ENCODE measurements around the gene ITGAE. TPM values are rescaled to one million over a fixed set of nuclear protein-coding genes. Genes with fewer than 3 reads are reported as not detected.
"Not testable (repeated sequence)": the region's sequence is repeated elsewhere in the genome, so short reads cannot be mapped to it uniquely, and the experiment has no call there.

Gene ITGAE
- total RNA-seq, 1 experiment from 2014 or later = 30.6 TPM

GRCh38 chr17:3794557-3795389 is 6.2 kb downstream of the ITGAE start:
- Histone ChIP-seq H3K27ac (no peak overlapping the region), H3K9me3 (replicated peaks) (no peaks in the 10 kb centered on the region), H3K4me1 (replicated peaks) (peaks cover 16% of the 10 kb centered on the region), H3K4me3 (no peak overlapping the region), H3K36me3 (no peaks in the 10 kb centered on the region), H3K27me3 (replicated peaks) (no peaks in the 10 kb centered on the region)
- DNase-seq (ENCODE audit: low read depth in 1 of 2, low spot score in 2 of 2) = peak in 1 of 2 experiments; percentile 18

GRCh38 chr17:3794152-3794551 is 6.8 kb downstream of the ITGAE start:
- not testable (repeated sequence) for H3K4me3 ChIP-seq; H3K27ac ChIP-seq; DNase-seq (ENCODE audit: low read depth in 1 of 2, low spot score in 2 of 2); H3K27me3 ChIP-seq (replicated peaks); H3K36me3 ChIP-seq; H3K9me3 ChIP-seq (replicated peaks)
- peaks cover 16% of the 10 kb centered on the region for H3K4me1 ChIP-seq (replicated peaks)

DNA sequence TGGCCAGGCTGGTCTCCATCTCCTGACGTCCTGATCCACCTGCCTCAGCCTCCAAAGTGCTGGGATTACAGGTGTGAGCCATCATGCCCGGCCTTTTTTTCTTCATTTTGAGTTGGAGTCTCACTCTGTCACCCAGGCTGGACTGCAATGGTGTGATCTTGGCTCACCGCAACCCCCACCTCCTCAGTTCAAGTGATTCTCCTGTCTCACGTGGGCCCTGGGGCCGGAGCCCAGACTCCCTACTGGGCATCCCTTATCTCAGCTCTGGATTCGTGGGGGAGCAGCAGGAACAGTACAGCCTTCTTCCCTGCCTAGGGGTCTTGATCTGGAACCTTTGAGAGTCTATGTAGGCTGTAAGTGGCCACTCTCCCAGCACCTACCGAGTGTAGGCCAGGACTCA is 7.7 kb downstream of the ITGAE start:
- H3K27ac ChIP-seq; H3K4me3 ChIP-seq; H3K9me3 ChIP-seq (replicated peaks); H3K36me3 ChIP-seq; H3K27me3 ChIP-seq (replicated peaks); DNase-seq (ENCODE audit: low read depth in 1 of 2, low spot score in 2 of 2): not testable (repeated sequence)
- peaks cover 16% of the 10 kb centered on the region for H3K4me1 ChIP-seq (replicated peaks)

DNA sequence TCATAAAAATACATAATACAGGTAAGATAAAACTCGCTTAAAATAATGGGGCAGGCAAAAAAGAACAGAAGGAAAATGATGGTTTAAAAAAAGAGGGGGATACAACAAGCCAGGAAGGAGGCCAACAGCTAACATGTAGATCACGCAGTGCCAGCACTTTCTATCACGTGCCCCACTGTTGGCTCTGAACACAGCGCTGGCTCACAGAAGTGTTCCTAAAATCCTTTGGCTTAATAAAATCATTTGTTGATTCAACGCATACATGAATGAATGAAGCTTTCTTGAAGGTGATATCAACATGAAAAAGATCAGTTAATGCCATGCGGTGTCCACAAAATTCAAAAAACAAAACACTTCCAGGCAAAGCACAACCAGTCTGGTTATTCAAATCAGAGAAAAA is 8.5 kb downstream of the ITGAE start:
- Histone ChIP-seq H3K9me3 (replicated peaks) (no peaks in the 10 kb centered on the region), H3K4me1 (replicated peaks) (peaks cover 16% of the 10 kb centered on the region), H3K36me3 (no peaks in the 10 kb centered on the region), H3K4me3 (no peak overlapping the region), H3K27ac (no peak overlapping the region), H3K27me3 (replicated peaks) (no peaks in the 10 kb centered on the region)
- no peak for DNase-seq (ENCODE audit: low read depth in 1 of 2, low spot score in 2 of 2)

DNA sequence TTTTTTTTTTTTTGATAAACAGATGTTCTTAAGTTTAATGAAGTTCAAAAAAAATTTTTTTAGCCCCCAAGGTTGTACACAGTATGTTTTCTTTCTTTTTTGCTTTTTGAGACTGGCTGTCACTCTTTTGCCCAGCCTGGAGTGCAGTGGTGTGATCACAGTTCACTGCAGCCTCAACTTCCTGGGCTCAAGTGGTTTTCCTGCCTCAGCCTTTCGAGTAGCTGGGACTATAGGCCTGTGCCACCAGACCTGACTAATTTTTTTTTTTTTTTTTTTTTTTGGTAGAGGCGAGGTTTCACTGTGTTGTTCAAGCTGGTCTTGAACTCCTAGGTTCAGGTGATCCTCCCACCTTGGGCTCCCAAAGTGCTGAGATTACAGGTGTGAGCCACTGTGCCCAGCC is 12.8 kb downstream of the ITGAE start:
- Histone ChIP-seq H3K4me1 (replicated peaks) (0 out of 2 replicates have a peak, but pooled peaks cover 5% of the 10 kb centered on the region), H3K36me3 (no peaks in the 10 kb centered on the region), H3K27me3 (replicated peaks) (no peaks in the 10 kb centered on the region), H3K27ac (no peak overlapping the region), H3K4me3 (no peak overlapping the region), H3K9me3 (replicated peaks) (no peaks in the 10 kb centered on the region)
- DNase-seq (ENCODE audit: low read depth in 1 of 2, low spot score in 2 of 2) = no peak

DNA sequence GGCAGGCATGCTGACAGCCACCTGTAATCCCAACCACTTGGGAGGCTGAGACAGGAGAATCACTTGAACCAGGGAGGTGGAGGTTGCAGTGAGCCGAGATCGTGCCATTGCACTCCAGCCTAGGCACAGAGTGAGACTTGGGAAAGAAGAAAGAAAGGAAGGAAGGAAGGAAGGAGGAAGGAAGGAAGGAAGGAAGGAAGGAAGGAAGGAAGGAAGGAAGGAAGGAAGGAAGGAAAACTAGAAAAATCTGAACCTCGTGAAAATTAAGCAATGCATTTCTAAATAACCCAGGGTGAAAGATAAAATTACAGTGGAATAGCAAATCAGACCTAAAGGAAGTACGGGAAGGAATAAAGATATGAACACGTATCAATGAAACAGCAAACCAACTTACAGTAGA is 15.7 kb downstream of the ITGAE start:
- not testable (repeated sequence) for H3K27ac ChIP-seq; H3K4me1 ChIP-seq (replicated peaks); H3K27me3 ChIP-seq (replicated peaks); H3K9me3 ChIP-seq (replicated peaks); H3K36me3 ChIP-seq; H3K4me3 ChIP-seq; DNase-seq (ENCODE audit: low read depth in 1 of 2, low spot score in 2 of 2)

DNA sequence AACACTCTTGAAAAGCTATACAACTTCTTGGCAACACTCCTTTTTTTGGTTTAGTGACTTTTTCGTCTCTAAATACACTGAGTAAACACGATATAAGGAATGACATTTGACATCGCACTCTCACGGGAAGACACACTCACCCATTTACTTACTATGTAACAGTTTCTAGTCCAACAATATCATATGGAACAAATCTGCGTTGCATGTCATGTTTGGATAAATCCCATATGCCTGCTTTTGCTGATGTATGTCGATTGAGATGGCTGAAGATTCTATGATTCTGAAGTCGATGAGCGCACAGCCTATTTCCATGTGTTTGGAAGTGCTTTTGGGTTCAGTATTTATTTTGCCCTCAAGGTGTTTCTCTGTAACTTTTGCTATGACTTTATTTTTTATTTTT is 18.2 kb downstream of the ITGAE start:
- Histone ChIP-seq H3K36me3 (no peaks in the 10 kb centered on the region), H3K27ac (no peak overlapping the region), H3K9me3 (replicated peaks) (no peaks in the 10 kb centered on the region), H3K4me1 (replicated peaks) (no peaks in the 10 kb centered on the region), H3K4me3 (no peak overlapping the region), H3K27me3 (replicated peaks) (no peaks in the 10 kb centered on the region)
- DNase-seq (ENCODE audit: low read depth in 1 of 2, low spot score in 2 of 2) = no peak

DNA sequence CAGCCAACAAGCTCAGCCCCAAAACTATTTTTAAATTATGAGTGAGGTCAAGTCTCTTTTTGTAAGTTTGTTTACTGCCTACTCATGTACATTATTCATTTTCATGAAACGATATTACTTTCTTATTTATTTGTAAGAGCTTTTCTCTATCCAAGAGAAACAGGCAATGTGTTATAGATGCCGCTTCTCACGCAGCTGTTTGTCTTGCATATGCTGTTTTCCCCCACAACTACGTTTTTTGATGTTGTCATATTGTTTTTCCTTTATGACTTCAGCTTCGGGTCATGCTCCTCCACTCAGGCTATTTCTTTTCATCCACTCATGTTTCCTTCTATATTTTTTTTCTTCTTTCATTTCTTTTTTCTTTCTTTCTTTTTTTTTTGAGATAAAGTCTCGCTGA is 20.0 kb downstream of the ITGAE start:
- H3K9me3 ChIP-seq (replicated peaks) = no peaks in the 10 kb centered on the region
- H3K4me3 ChIP-seq = no peak overlapping the region
- DNase-seq (ENCODE audit: low read depth in 1 of 2, low spot score in 2 of 2) = no peak
- H3K36me3 ChIP-seq = no peaks in the 10 kb centered on the region
- no peaks in the 10 kb centered on the region for H3K4me1 ChIP-seq (replicated peaks)
- no peak overlapping the region for H3K27ac ChIP-seq
- no peaks in the 10 kb centered on the region for H3K27me3 ChIP-seq (replicated peaks)

DNA sequence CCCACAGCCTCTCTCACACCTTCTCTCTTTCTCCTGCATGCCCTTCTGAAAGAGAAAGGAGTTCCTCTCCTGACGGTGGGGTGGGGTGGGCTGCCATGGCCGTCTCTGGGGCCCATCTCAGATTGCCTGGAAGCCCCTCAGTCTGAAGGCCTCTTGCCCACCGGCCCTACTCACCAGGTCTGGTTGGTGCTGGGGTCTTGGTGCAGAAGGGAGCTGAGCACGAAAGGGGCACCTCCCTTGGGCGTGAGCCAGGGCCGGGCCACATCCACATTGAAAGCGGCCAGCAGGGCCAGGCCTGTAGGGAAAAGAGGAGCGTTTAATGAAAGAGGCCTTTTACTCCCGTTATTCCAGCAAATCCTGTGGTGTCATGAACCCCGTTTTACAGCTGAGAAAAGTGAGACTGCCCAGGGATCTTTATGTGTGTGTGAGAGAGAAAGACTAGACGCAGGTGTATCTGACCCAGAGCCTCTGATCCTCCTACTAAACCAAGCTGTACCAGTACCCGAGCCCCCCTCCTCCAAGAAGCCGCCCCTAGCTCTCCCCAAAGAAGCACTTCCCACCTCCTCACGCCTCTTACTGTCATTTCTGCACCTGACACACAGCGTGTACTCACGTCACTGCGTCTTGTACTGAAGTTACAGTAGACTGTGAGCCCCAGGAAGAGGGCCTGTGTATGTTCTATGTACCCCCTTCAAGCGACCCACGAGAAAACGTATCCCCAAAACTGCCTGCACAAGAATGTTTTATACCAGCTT is 23.4 kb downstream of the ITGAE start:
- Histone ChIP-seq H3K4me1 (replicated peaks) (peaks cover 7% of the 10 kb centered on the region), H3K4me3 (no peak overlapping the region), H3K27me3 (replicated peaks) (no peaks in the 10 kb centered on the region), H3K27ac (no peak overlapping the region), H3K36me3 (no peaks in the 10 kb centered on the region), H3K9me3 (replicated peaks) (no peaks in the 10 kb centered on the region)
- no peak for DNase-seq (ENCODE audit: low read depth in 1 of 2, low spot score in 2 of 2)

DNA sequence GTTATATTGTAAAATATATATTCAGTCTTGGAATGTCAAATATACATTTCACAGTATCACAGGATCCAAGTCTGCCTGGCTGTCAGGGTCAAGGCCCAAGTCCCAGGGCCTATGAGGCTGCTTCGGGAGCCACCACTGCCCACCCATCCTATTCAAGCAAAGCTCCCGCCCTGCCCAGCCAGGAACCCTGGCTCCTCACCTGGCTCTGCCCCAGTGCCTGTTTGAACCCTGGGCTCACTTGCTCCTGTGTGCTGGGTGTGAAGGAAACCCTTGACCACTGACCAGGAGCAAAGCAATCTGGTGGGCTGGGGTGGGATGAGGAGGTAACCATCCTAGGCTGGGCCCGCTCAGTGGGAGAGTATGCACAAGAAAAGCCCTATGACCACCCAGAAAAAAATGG is 27.0 kb downstream of the ITGAE start:
- peaks cover 7% of the 10 kb centered on the region for H3K4me1 ChIP-seq (replicated peaks)
- H3K27ac ChIP-seq = no peak overlapping the region
- H3K27me3 ChIP-seq (replicated peaks) = no peaks in the 10 kb centered on the region

DNA sequence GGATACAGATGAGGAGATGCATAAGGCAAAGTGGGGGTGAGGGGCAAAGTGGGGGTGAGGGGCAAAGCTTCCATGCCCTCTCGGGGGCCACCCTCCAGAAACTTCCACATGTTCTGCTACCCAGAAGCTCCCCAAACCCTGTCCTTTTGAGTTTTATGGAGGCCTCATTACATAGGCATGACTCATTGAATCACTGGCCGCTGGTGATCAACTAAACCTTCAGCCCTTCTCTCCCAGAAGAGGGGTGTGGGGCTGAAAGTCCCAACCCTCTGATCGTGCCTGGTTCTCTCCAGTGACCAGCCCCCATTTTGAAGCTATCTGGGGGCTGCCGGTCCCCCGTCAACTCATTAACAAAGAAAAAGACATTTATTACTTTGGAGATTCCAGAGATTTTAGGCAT is 27.5 kb downstream of the ITGAE start:
- no peak overlapping the region for H3K27ac ChIP-seq

More for the DNA sequence above, 27.0 kb downstream of the ITGAE start:
- Histone ChIP-seq H3K36me3 (no peaks in the 10 kb centered on the region), H3K4me3 (no peak overlapping the region), H3K9me3 (replicated peaks) (no peaks in the 10 kb centered on the region)
- DNase-seq (ENCODE audit: low read depth in 1 of 2, low spot score in 2 of 2) = no peak

DNA sequence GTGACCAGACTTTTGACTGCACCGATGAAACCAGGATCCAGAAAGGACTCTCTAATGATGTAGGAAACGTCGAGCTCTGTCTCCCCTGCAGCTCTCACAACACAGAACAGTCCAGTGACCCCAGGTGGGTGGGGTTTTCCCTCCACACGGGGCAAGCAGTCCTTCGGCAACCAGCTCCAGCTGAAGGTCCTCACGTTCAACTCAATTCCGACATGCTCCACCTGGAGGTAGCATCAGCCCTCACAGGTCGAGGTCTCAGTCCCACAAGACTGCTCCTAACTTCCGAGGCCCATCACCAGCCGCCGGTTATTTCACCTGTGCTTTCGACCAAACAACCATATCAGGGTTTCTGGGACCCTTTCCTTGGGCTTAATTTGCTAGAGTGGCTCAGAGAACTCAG is 28.2 kb downstream of the ITGAE start:
- Histone ChIP-seq H3K27me3 (replicated peaks) (no peaks in the 10 kb centered on the region), H3K4me3 (no peak overlapping the region), H3K36me3 (no peaks in the 10 kb centered on the region), H3K9me3 (replicated peaks) (no peaks in the 10 kb centered on the region), H3K4me1 (replicated peaks) (peaks cover 7% of the 10 kb centered on the region), H3K27ac (no peak overlapping the region)
- no peak for DNase-seq (ENCODE audit: low read depth in 1 of 2, low spot score in 2 of 2)

More for the DNA sequence above, 27.5 kb downstream of the ITGAE start:
- H3K4me1 ChIP-seq (replicated peaks) = peaks cover 7% of the 10 kb centered on the region
- H3K36me3 ChIP-seq = no peaks in the 10 kb centered on the region
- no peaks in the 10 kb centered on the region for H3K9me3 ChIP-seq (replicated peaks)
- peak in 1 of 2 experiments; percentile 28 for DNase-seq (ENCODE audit: low read depth in 1 of 2, low spot score in 2 of 2)
- H3K4me3 ChIP-seq = no peak overlapping the region
- H3K27me3 ChIP-seq (replicated peaks) = no peaks in the 10 kb centered on the region

DNA sequence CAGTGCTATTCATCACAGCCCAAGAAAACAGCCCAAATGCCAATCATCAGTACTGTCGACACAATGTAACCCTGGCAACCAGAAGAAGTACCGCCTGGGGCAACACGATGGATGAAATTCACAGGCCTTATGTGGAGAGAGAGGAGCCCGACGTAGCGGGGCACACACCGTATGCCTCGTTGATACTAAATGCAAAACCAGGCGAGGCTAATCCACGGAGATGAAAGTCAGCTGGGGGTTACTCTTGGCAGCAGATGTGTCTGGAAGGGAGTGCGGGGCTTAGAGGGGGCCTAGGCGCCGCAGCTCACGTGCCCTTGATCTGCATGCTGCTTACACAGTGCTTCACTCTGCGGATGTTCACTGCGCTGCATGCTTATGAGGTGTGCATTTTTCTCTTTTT is 29.8 kb downstream of the ITGAE start:
- H3K27me3 ChIP-seq (replicated peaks) = no peaks in the 10 kb centered on the region
- H3K4me3 ChIP-seq = no peak overlapping the region
- peaks cover 7% of the 10 kb centered on the region for H3K4me1 ChIP-seq (replicated peaks)
- no peaks in the 10 kb centered on the region for H3K36me3 ChIP-seq
- H3K9me3 ChIP-seq (replicated peaks) = no peaks in the 10 kb centered on the region
- no peak overlapping the region for H3K27ac ChIP-seq
- DNase-seq (ENCODE audit: low read depth in 1 of 2, low spot score in 2 of 2) = no peak

DNA sequence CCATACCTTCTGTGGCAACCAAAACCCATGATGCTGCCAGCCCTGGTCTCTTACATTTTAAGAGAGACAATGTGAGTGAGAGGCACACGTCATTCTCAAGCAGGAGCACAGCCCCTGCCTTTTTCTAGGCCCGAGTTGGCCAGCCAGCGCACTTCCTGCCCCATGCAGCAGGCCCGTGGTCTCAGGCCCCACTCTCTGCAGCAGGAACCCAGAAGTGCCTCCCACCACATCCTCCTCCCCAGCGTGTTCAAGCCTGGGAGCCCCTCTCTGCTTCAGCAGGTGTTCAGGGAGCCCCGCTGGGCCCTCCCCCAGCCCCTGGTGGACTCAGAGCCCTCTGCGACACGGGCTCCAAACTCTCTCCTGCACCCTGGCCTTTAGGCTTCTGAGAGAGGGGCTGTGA is 30.5 kb downstream of the ITGAE start:
- H3K4me3 ChIP-seq = no peak overlapping the region
- H3K36me3 ChIP-seq = no peaks in the 10 kb centered on the region
- DNase-seq (ENCODE audit: low read depth in 1 of 2, low spot score in 2 of 2) = no peak
- H3K27ac ChIP-seq = no peak overlapping the region
- no peaks in the 10 kb centered on the region for H3K9me3 ChIP-seq (replicated peaks)
- no peaks in the 10 kb centered on the region for H3K27me3 ChIP-seq (replicated peaks)
- peaks cover 7% of the 10 kb centered on the region for H3K4me1 ChIP-seq (replicated peaks)
